ENCODE measurements around the gene DPYSL5. TPM values are rescaled to one million over a fixed set of nuclear protein-coding genes. Genes with fewer than 3 reads are reported as not detected.

The DPYSL5 gene
- total and polyA plus RNA-seq, 2 of the 13 experiments (the other 11 are each of a cell fraction or from before 2014, with no cell fraction given), result 0.15 TPM; not detected in 1

GRCh38 chr2:26916128-26916692 is 68.3 kb downstream of the DPYSL5 start (continued):
- TF ChIP-seq ZNF383 (CRISPR knock-in tag; IDR thresholded peaks at IDR 0.05; ENCODE audit: borderline replicate concordance) (no peak), GTF3A (CRISPR knock-in tag; conservative IDR thresholded peaks at IDR 0.05) (no peak), KLF6 (CRISPR knock-in tag; IDR thresholded peaks at IDR 0.05) (no peak), ZBTB39 (CRISPR knock-in tag; IDR thresholded peaks at IDR 0.05) (peak; percentile 57; the same call in 1 of the 2 replicates), ZNF468 (CRISPR knock-in tag; IDR thresholded peaks at IDR 0.05) (no peak), HNF4G (IDR thresholded peaks at IDR 0.05; ENCODE audit: borderline replicate concordance, low read depth, low read length) (peak; percentile 17; the same call in 1 of the 2 replicates), HNF4G (CRISPR knock-in tag; IDR thresholded peaks at IDR 0.05; ENCODE audit: borderline replicate concordance, low read depth) (no peak), SALL1 (CRISPR knock-in tag; IDR thresholded peaks at IDR 0.05) (0 out of 2 replicates have a peak, but pooled peaks have one; percentile 22), CENPT (CRISPR knock-in tag; IDR thresholded peaks at IDR 0.05; ENCODE audit: low read depth) (no peak), CREB3 (CRISPR knock-in tag; IDR thresholded peaks at IDR 0.05) (no peak), ZNF629 (CRISPR knock-in tag; conservative IDR thresholded peaks at IDR 0.05) (no peak), HOXA7 (CRISPR knock-in tag; IDR thresholded peaks at IDR 0.05) (no peak), MEIS2 (CRISPR knock-in tag; IDR thresholded peaks at IDR 0.05) (no peak), MED13 (CRISPR knock-in tag; IDR thresholded peaks at IDR 0.05) (no peak), FOSL2 (CRISPR knock-in tag; IDR thresholded peaks at IDR 0.05) (no peak), SOX13 (IDR thresholded peaks at IDR 0.05) (no peak), SOX13 (CRISPR knock-in tag; conservative IDR thresholded peaks at IDR 0.05 in 1 of 2, IDR thresholded peaks at IDR 0.05 in 1 of 2) (no peak), HNF4A (CRISPR knock-in tag; IDR thresholded peaks at IDR 0.05) (peak; percentile 56; the same call in 1 of the 2 replicates), BHLHE40 (IDR thresholded peaks at IDR 0.05; ENCODE audit: low read length) (0 out of 2 replicates have a peak, but pooled peaks have one; percentile 64), IKZF1 (IDR thresholded peaks at IDR 0.05) (no peak), ZNF816 (CRISPR knock-in tag; IDR thresholded peaks at IDR 0.05; ENCODE audit: borderline replicate concordance) (no peak), ATF2 (CRISPR knock-in tag; IDR thresholded peaks at IDR 0.05) (no peak), TFAP4 (IDR thresholded peaks at IDR 0.05; ENCODE audit: borderline replicate concordance, low read depth) (no peak), TARDBP (CRISPR knock-in tag; IDR thresholded peaks at IDR 0.05) (no peak), ZNF460 (CRISPR knock-in tag; IDR thresholded peaks at IDR 0.05; ENCODE audit: borderline replicate concordance) (no peak), ZNF430 (CRISPR knock-in tag; IDR thresholded peaks at IDR 0.05) (no peak), KAT2B (IDR thresholded peaks at IDR 0.05; ENCODE audit: borderline replicate concordance, low read depth, low read length) (no peak), ZNF782 (CRISPR knock-in tag; IDR thresholded peaks at IDR 0.05; ENCODE audit: borderline replicate concordance) (no peak)

Data from HepG2 (cell line).